H1 (cell line): Measurements from ENCODE around the gene TMEM17. TPM values are rescaled to one million over a fixed set of nuclear protein-coding genes. Genes with fewer than 3 reads are reported as not detected.

Experiments used
- CTCF ChIA-PET: fragments of 300-600 bp; sonication (Branson Sonifier 250); formaldehyde crosslinking; loops from one replicate; lab custom pipeline; 2021; ENCODE audit not compliant: partially characterized antibody; lab: Charles Lee
- POLR2A ChIA-PET: fragments of 300-600 bp; sonication (Branson Sonifier 250); formaldehyde crosslinking; loops from one replicate; lab custom pipeline; 2021; ENCODE audit warnings: inconsistent platforms; ENCODE audit not compliant: partially characterized antibody; lab: Charles Lee
- DNase-seq, 2 experiments: peaks; one replicate each; pipeline versions ENCODE4 v3.0.0 to v3.0.0-alpha.2; 2010 to 2022; ENCODE audit warnings: low spot score in 2 of 2, low read depth in 1 of 2, mixed read lengths in 1 of 2
- FAIRE-seq: peaks from 2 replicates; lab custom pipeline; 2011; peaks lifted over from hg19 to GRCh38; lab: Jason Lieb, UNC
- H2AFZ ChIP-seq: 2 replicates; pipeline ENCODE4 v1.8.1; 2012; ENCODE audit warnings: low read length, inconsistent platforms
- H2AK5ac ChIP-seq: 2 replicates; pipeline ENCODE4 v1.6.1; 2013; ENCODE audit warnings: low read depth, low read length
- H2BK120ac ChIP-seq: replicated peaks from 2 replicates; pipeline ENCODE3; 2013; ENCODE audit warnings: low read depth, low read length, inconsistent platforms
- H2BK12ac ChIP-seq: 2 replicates; pipeline ENCODE4 v1.6.1; 2013; ENCODE audit warnings: low read depth, low read length
- H2BK15ac ChIP-seq: 2 replicates; pipeline ENCODE4 v1.6.1; 2013; ENCODE audit warnings: low read length
- H2BK20ac ChIP-seq: 2 replicates; pipeline ENCODE4 v1.6.1; 2013; ENCODE audit warnings: low read length
- H2BK5ac ChIP-seq: 2 replicates; pipeline ENCODE4 v1.6.1; 2013; ENCODE audit warnings: low read depth, low read length
- H3K14ac ChIP-seq: 2 replicates; pipeline ENCODE4 v1.6.1; 2013; ENCODE audit warnings: inconsistent platforms; ENCODE audit not compliant: insufficient read length
- H3K18ac ChIP-seq: 2 replicates; pipeline ENCODE4 v1.6.1; 2013; ENCODE audit warnings: low read length; ENCODE audit errors: extremely low read depth
- H3K23ac ChIP-seq: 2 replicates; pipeline ENCODE4 v1.6.1; 2013; ENCODE audit warnings: inconsistent platforms; ENCODE audit not compliant: insufficient read length
- H3K23me2 ChIP-seq: 2 replicates; pipeline ENCODE4 v1.6.1; 2013; ENCODE audit warnings: low read depth, low read length
- H3K27ac ChIP-seq: 2 replicates; pipeline ENCODE4 v1.6.1; 2011; ENCODE audit warnings: low read depth, low read length, inconsistent platforms
- H3K27me3 ChIP-seq, 4 experiments: replicated peaks in 1 of 4; 1 replicate in 1 of 4; 2 replicates in 3 of 4; pipeline versions ENCODE4 v1.6.1 to v1.8.1; 2011 to 2013; ENCODE audit warnings: low read length in 3 of 4, mild to moderate bottlenecking in 3 of 4, inconsistent platforms in 2 of 4, mixed read lengths in 2 of 4, moderate library complexity in 1 of 4; ENCODE audit not compliant: control insufficient read depth in 3 of 4, insufficient read depth in 3 of 4; ENCODE audit errors: extremely low read depth in 1 of 4
- H3K36me3 ChIP-seq, 4 experiments: 2 replicates each; pipeline versions ENCODE4 v1.6.1 to v1.8.1; 2011 to 2013; ENCODE audit warnings: mild to moderate bottlenecking in 4 of 4, low read length in 3 of 4, moderate library complexity in 2 of 4, control low read depth in 1 of 4, inconsistent platforms in 1 of 4; ENCODE audit not compliant: insufficient read depth in 4 of 4, control insufficient read depth in 2 of 4
- H3K4ac ChIP-seq: replicated peaks from 2 replicates; pipeline ENCODE3; 2013; ENCODE audit warnings: low read length, low read depth, mixed read lengths, inconsistent platforms; ENCODE audit not compliant: insufficient read length
- H3K4me1 ChIP-seq, 4 experiments: replicated peaks in 1 of 4; 1 replicate in 1 of 4; 2 replicates in 3 of 4; pipeline versions ENCODE4 v1.6.1 to v1.8.1; 2011 to 2013; ENCODE audit warnings: low read length in 3 of 4, inconsistent platforms in 2 of 4, mixed read lengths in 1 of 4; ENCODE audit not compliant: insufficient read depth in 4 of 4, control insufficient read depth in 3 of 4
- H3K4me2 ChIP-seq, 2 experiments: 2 replicates each; pipeline versions ENCODE4 v1.6.1 to v1.8.1; 2011 to 2013; ENCODE audit warnings: low read depth in 2 of 2, low read length in 2 of 2, control low read depth in 1 of 2, inconsistent platforms in 1 of 2, mild to moderate bottlenecking in 1 of 2; ENCODE audit not compliant: insufficient read depth in 1 of 2
- H3K4me3 ChIP-seq, 4 experiments: fragments of 200-600, 300-600 bp in 1 of 4; sonication (generic), shearing (Covaris generic), sonication (Bioruptor Twin) in 1 of 4; 2 replicates each; pipeline versions ENCODE4 v1.5.1 to v1.8.1; 2011 to 2016; ENCODE audit warnings: low read length in 4 of 4, low read depth in 3 of 4, control low read depth in 2 of 4, inconsistent platforms in 2 of 4, mild to moderate bottlenecking in 2 of 4, mixed read lengths in 1 of 4, moderate library complexity in 1 of 4; ENCODE audit not compliant: insufficient read depth in 2 of 4; ENCODE audit errors: extremely low read depth in 1 of 4
- H3K56ac ChIP-seq: replicated peaks from 2 replicates; pipeline ENCODE3; 2013; ENCODE audit warnings: low read depth, mild to moderate bottlenecking, mixed read lengths, low read length, inconsistent platforms; ENCODE audit not compliant: insufficient read length
- H3K79me1 ChIP-seq: 2 replicates; pipeline ENCODE4 v1.6.1; 2013; ENCODE audit warnings: low read depth, low read length, control low read depth
- H3K79me2 ChIP-seq, 2 experiments: 2 replicates each; pipeline versions ENCODE4 v1.6.1 to v1.8.1; 2012 to 2013; ENCODE audit warnings: low read length in 2 of 2, mild to moderate bottlenecking in 2 of 2, inconsistent platforms in 1 of 2; ENCODE audit not compliant: insufficient read depth in 2 of 2, control insufficient read depth in 1 of 2
- H3K9ac ChIP-seq, 4 experiments: replicated peaks in 1 of 4; 1 replicate in 1 of 4; 2 replicates in 3 of 4; pipeline versions ENCODE4 v1.6.1 to v1.8.1; 2011 to 2013; ENCODE audit warnings: low read depth in 3 of 4, low read length in 3 of 4, control low read depth in 2 of 4, mild to moderate bottlenecking in 2 of 4, moderate library complexity in 2 of 4, inconsistent platforms in 1 of 4; ENCODE audit errors: extremely low read depth in 1 of 4
- H3K9me3 ChIP-seq, 2 experiments: 2 replicates each; pipeline versions ENCODE4 v1.6.1 to v1.8.1; 2012 to 2013; ENCODE audit warnings: mild to moderate bottlenecking in 2 of 2, moderate library complexity in 2 of 2, control low read depth in 1 of 2, inconsistent platforms in 1 of 2, low read depth in 1 of 2, low read length in 1 of 2, mixed read lengths in 1 of 2; ENCODE audit not compliant: insufficient read depth in 2 of 2
- H4K20me1 ChIP-seq, 2 experiments: replicated peaks in 1 of 2; 2 replicates each; pipeline versions ENCODE3 to v1.8.1; 2011 to 2013; ENCODE audit warnings: inconsistent platforms in 2 of 2, low read length in 2 of 2, mild to moderate bottlenecking in 1 of 2; ENCODE audit not compliant: insufficient read depth in 2 of 2, control insufficient read depth in 1 of 2
- H4K5ac ChIP-seq: 2 replicates; pipeline ENCODE4 v1.6.1; 2013; ENCODE audit warnings: low read length, low read depth, mixed read lengths, inconsistent platforms; ENCODE audit not compliant: insufficient read length
- H4K8ac ChIP-seq: 2 replicates; pipeline ENCODE4 v1.8.0; 2013; ENCODE audit warnings: mild to moderate bottlenecking, moderate library complexity, low read length, inconsistent platforms; ENCODE audit not compliant: insufficient read depth; ENCODE audit errors: extremely low read depth
- H4K91ac ChIP-seq: replicated peaks from 2 replicates; pipeline ENCODE3; 2013; ENCODE audit warnings: low read length, mixed read lengths, inconsistent platforms; ENCODE audit not compliant: insufficient read length
- ASH2L ChIP-seq: fragments of 200-600, 300-600 bp; sonication (generic); IDR thresholded peaks from one replicate; pipeline ENCODE4 v1.7.1; 2017; ENCODE audit warnings: low read length
- EGR1 ChIP-seq: IDR thresholded peaks from 2 replicates; pipeline ENCODE4 v1.6.1; 2011; ENCODE audit warnings: low read depth, low read length, borderline replicate concordance
- GABPA ChIP-seq: IDR thresholded peaks from 2 replicates; pipeline ENCODE4 v1.6.1; 2011; ENCODE audit warnings: mild to moderate bottlenecking, low read length, moderate library complexity, borderline replicate concordance; ENCODE audit not compliant: insufficient read depth
- SRF ChIP-seq: IDR thresholded peaks from 2 replicates; pipeline ENCODE4 v1.6.1; 2011; ENCODE audit warnings: mild to moderate bottlenecking, low read depth, low read length, moderate library complexity
- polyA plus RNA-seq, 7 experiments: library from polyadenylated mRNA; depleted of rRNA in 3 of 7; stranded (reverse) in 5 of 7; unstranded in 2 of 7; fragments of >200 nt in 5 of 7; fragments of 200-250 nt in 2 of 7; gene quantifications; 1 replicate in 5 of 7; 2 replicates in 1 of 7; 4 replicates in 1 of 7; pipeline versions ENCODE4 v1.2.1 to v1.2.3, GENCODE V29; 2011 to 2013; ENCODE audit warnings: missing spikeins in 2 of 7, mixed read lengths in 2 of 7
- total RNA-seq: library from RNA; stranded (reverse); fragmentation: NEBNext Ultra II Directional; extraction: Animal tissue kit (Norgen Biotek cat#: 25700); gene quantifications from 2 replicates; pipeline ENCODE4 v1.2.1, GENCODE V29; 2021

Gene TMEM17
- total and polyA plus RNA-seq, 2 of the 8 experiments (the other 6 are each of a cell fraction or from before 2014, with no cell fraction given): 0.69 to 1.2 TPM

GRCh38 chr2:62498739-62499138, 7.3 kb downstream of the TMEM17 start:
- CTCF ChIA-PET: no interaction called here
- Histone ChIP-seq H2BK120ac (no peak overlapping the region), H4K5ac (no peak overlapping the region), H2BK5ac (no peak overlapping the region), H4K20me1 (no peaks in the 10 kb centered on the region), H3K27me3 (no peaks in the 10 kb centered on the region), H2BK15ac (no peak overlapping the region), H3K79me1 (no peaks in the 10 kb centered on the region), H2BK12ac (no peak overlapping the region), H3K18ac (no peak overlapping the region), H3K56ac (no peak overlapping the region), H4K8ac (no peak overlapping the region), H3K36me3 (no peaks in the 10 kb centered on the region), H3K14ac (no peak overlapping the region), H3K23me2 (no peaks in the 10 kb centered on the region), H3K23ac (no peak overlapping the region), H3K4me2 (no peak overlapping the region), H3K4me1 (no peaks in the 10 kb centered on the region), H4K91ac (no peak overlapping the region), H3K79me2 (no peaks in the 10 kb centered on the region), H2BK20ac (no peak overlapping the region), H2AFZ (no peak overlapping the region), H3K27ac (no peak overlapping the region), H2AK5ac (no peak overlapping the region), H3K9ac (no peak overlapping the region), H3K9me3 (no peaks in the 10 kb centered on the region), H3K4ac (no peak overlapping the region), H3K4me3 (no peak overlapping the region)
- no peak for DNase-seq
- no peak for FAIRE-seq
- TF ChIP-seq SRF: no peak
- TF ChIP-seq GABPA: no peak
- TF ChIP-seq ASH2L: no peak
- no peak for TF ChIP-seq EGR1
- POLR2A ChIA-PET: no interaction called here
